Measurements from ENCODE around the gene RBMS3. TPM values are rescaled to one million over a fixed set of nuclear protein-coding genes. Genes with fewer than 3 reads are reported as not detected.

RBMS3 gene
- total and polyA plus RNA-seq, 2 of the 8 experiments (the other 6 are each of a cell fraction or from before 2014, with no cell fraction given), result 3.7 to 6.9 TPM

GRCh38 chr3:29307295-29307694, 26.4 kb downstream of the RBMS3 start:
- no peaks in the 10 kb centered on the region for H3K79me1 ChIP-seq (ENCODE audit: low read depth, low read length)
- no peaks in the 10 kb centered on the region; a peak in 2 of 8 replicates for H3K36me3 ChIP-seq (ENCODE audit: control insufficient read depth in 2 of 4, insufficient read depth in 4 of 4, low read length in 3 of 4)
- no peak overlapping the region for H3K23ac ChIP-seq (ENCODE audit: insufficient read length)
- no peak overlapping the region for H2BK120ac ChIP-seq (replicated peaks; ENCODE audit: low read depth, low read length)
- H2AFZ ChIP-seq (ENCODE audit: low read length), result no peak overlapping the region
- DNase-seq (ENCODE audit: low read depth in 1 of 2, low spot score in 2 of 2), result no peak
- 100% methylated on average over 1 of the region's 1 CpG; no CpG with 5 or more reads in 1 of the 2 experiments for WGBS, 2 experiments (ENCODE audit: extremely low coverage in 1 of 2, insufficient coverage in 1 of 2, insufficient read length in 1 of 2, insufficient replicate concordance in 2 of 2, low coverage in 1 of 2, low lambda C conversion rate in 2 of 2, missing lambda C conversion rate in 1 of 2)
- H2AK5ac ChIP-seq (ENCODE audit: low read depth, low read length), result no peak overlapping the region
- no peak overlapping the region for H3K4me3 ChIP-seq (ENCODE audit: extremely low read depth in 1 of 4, insufficient read depth in 2 of 4, low read depth in 3 of 4, low read length in 4 of 4)
- no peaks in the 10 kb centered on the region for H3K79me2 ChIP-seq (ENCODE audit: control insufficient read depth in 1 of 2, insufficient read depth in 2 of 2, low read length in 2 of 2)
- H4K91ac ChIP-seq (replicated peaks; ENCODE audit: insufficient read length, low read length), result no peak overlapping the region
- no peaks in the 10 kb centered on the region for H4K20me1 ChIP-seq (replicated peaks in 1 of 2; ENCODE audit: control insufficient read depth in 1 of 2, insufficient read depth in 2 of 2, low read length in 2 of 2)
- no peak overlapping the region for H3K4me2 ChIP-seq (ENCODE audit: insufficient read depth in 1 of 2, low read depth in 2 of 2, low read length in 2 of 2)
- H3K9ac ChIP-seq (replicated peaks in 1 of 4; ENCODE audit: extremely low read depth in 1 of 4, low read depth in 3 of 4, low read length in 3 of 4), result no peak overlapping the region
- H3K56ac ChIP-seq (replicated peaks; ENCODE audit: insufficient read length, low read depth, low read length), result no peak overlapping the region
- no peaks in the 10 kb centered on the region for H3K23me2 ChIP-seq (ENCODE audit: low read depth, low read length)
- H3K14ac ChIP-seq (ENCODE audit: insufficient read length), result no peak overlapping the region
- ChIA-PET POLR2A (ENCODE audit: partially characterized antibody) (no interaction called here), CTCF (ENCODE audit: partially characterized antibody) (interaction anchor here (0.7 kb wide), 1 partner anchor 152 kb away, joined by 3 read pairs; no protein-coding TSS in a partner anchor)
- H3K4ac ChIP-seq (replicated peaks; ENCODE audit: insufficient read length, low read depth, low read length), result no peak overlapping the region
- TF ChIP-seq RAD21 (IDR thresholded peaks at IDR 0.05 in 1 of 2, conservative IDR thresholded peaks at IDR 0.05 in 1 of 2; ENCODE audit: low read depth in 2 of 2, low read length in 2 of 2), result no peak
- no peak for TF ChIP-seq EP300 (IDR thresholded peaks at IDR 0.05; ENCODE audit: borderline replicate concordance in 1 of 2, low read depth in 2 of 2, low read length in 2 of 2)
- no peak for TF ChIP-seq YY1 (IDR thresholded peaks at IDR 0.05; ENCODE audit: low read depth, low read length)
- TF ChIP-seq RXRA (IDR thresholded peaks at IDR 0.05; ENCODE audit: insufficient read depth, low read depth, low read length), result no peak
- no peak for TF ChIP-seq SRF (IDR thresholded peaks at IDR 0.05; ENCODE audit: low read depth, low read length)
- no peak for TF ChIP-seq NRF1 (IDR thresholded peaks at IDR 0.05; ENCODE audit: low read depth, low read length)
- TF ChIP-seq EZH2 (IDR thresholded peaks at IDR 0.05; ENCODE audit: low read depth, low read length, severe bottlenecking), result no peak
- TF ChIP-seq CBX5 (IDR thresholded peaks at IDR 0.05; ENCODE audit: low read depth, low read length), result no peak
- no peak overlapping the region for H2BK12ac ChIP-seq (ENCODE audit: low read depth, low read length)
- no peak overlapping the region for H3K18ac ChIP-seq (ENCODE audit: extremely low read depth, low read length)
- H3K27me3 ChIP-seq (replicated peaks in 1 of 4; ENCODE audit: control insufficient read depth in 3 of 4, extremely low read depth in 1 of 4, insufficient read depth in 3 of 4, low read length in 3 of 4), result no peaks in the 10 kb centered on the region
- no peak for FAIRE-seq
- H4K8ac ChIP-seq (ENCODE audit: extremely low read depth, insufficient read depth, low read length), result no peak overlapping the region
- no peaks in the 10 kb centered on the region for H3K4me1 ChIP-seq (replicated peaks in 1 of 4; ENCODE audit: control insufficient read depth in 3 of 4, insufficient read depth in 4 of 4, low read length in 3 of 4)
- no peak overlapping the region for H2BK20ac ChIP-seq (ENCODE audit: low read length)
- H2BK15ac ChIP-seq (ENCODE audit: low read length), result no peak overlapping the region
- peaks cover 0 to 2% of the 10 kb centered on the region in 2 experiments; a peak in 3 of 4 replicates for H3K9me3 ChIP-seq (ENCODE audit: insufficient read depth in 2 of 2, low read depth in 1 of 2, low read length in 1 of 2)
- H2BK5ac ChIP-seq (ENCODE audit: low read depth, low read length), result no peak overlapping the region
- no peak overlapping the region for H3K27ac ChIP-seq (ENCODE audit: low read depth, low read length)
- no peak overlapping the region for H4K5ac ChIP-seq (ENCODE audit: insufficient read length, low read depth, low read length)
